ENCODE results near the gene ANXA2. TPM values are rescaled to one million over a fixed set of nuclear protein-coding genes. Genes with fewer than 3 reads are reported as not detected.
A peak's percentile ranks its signal among the peaks of the same experiment; 100 is the strongest.
"Not testable (repeated sequence)": the region's sequence is repeated elsewhere in the genome, so short reads cannot be mapped to it uniquely, and the experiment has no call there.

Gene ANXA2
- total RNA-seq, 4 donors from 2014 or later = 487 to 718 (median 620) TPM

- Histone ChIP-seq H3K27ac (no peak overlapping the region), H3K27me3 (no peaks in the 10 kb centered on the region), H3K36me3 (no peaks in the 10 kb centered on the region), H3K4me1 (peaks cover 0 to 12% (median 4%) of the 10 kb centered on the region in 4 donors), H3K9me3 (no peaks in the 10 kb centered on the region), H3K4me3 (no peak overlapping the region)
- no peak for TF ChIP-seq POLR2AphosphoS5 (IDR thresholded peaks at IDR 0.05)
- no peak for TF ChIP-seq CTCF (IDR thresholded peaks at IDR 0.05)
- no peak for TF ChIP-seq POLR2A (IDR thresholded peaks at IDR 0.05)
- TF ChIP-seq EP300 (IDR thresholded peaks at IDR 0.05; ENCODE audit: low read depth) = no peak
- 72 to 85% methylated on average over 4 to 9 of the region's 9 CpGs for WGBS, 2 donors (ENCODE audit: low coverage in 1 of 2)
- in situ Hi-C loops (cut with MboI; ENCODE audit: low pct_ligation_motif_present in 1 of 4, low pct_unique_long_range_greater_than_20kb in 1 of 4, low sequenced_read_pairs in 3 of 4) = no loop called here
- no peak for DNase-seq
- intact Hi-C loops (cut with DNase I; ENCODE audit: low total_unique reads) = no loop called here
These were observed 15.5 kb upstream of the ANXA2 start for GRCh38 chr15:60413231-60413824.

GRCh38 chr15:60412807-60413206 lies 15.0 kb upstream of the ANXA2 start:
- DNase-seq; H3K27me3 ChIP-seq; H3K27ac ChIP-seq; H3K36me3 ChIP-seq; H3K9me3 ChIP-seq; in situ Hi-C loops (cut with MboI; ENCODE audit: low pct_ligation_motif_present in 1 of 4, low pct_unique_long_range_greater_than_20kb in 1 of 4, low sequenced_read_pairs in 3 of 4); intact Hi-C loops (cut with DNase I; ENCODE audit: low total_unique reads); H3K4me3 ChIP-seq: not testable (repeated sequence)
- peaks cover 0 to 17% (median 9%) of the 10 kb centered on the region in 4 donors for H3K4me1 ChIP-seq
- WGBS, 2 donors (ENCODE audit: low coverage in 1 of 2) = 98 to 100% methylated on average over 2 to 21 of the region's 21 CpGs

GRCh38 chr15:60411774-60412425 lies 14.1 kb upstream of the ANXA2 start:
- no peaks in the 10 kb centered on the region for H3K9me3 ChIP-seq
- no peak overlapping the region for H3K4me3 ChIP-seq
- no peak overlapping the region for H3K27ac ChIP-seq
- intact Hi-C loops (cut with DNase I; ENCODE audit: low total_unique reads) (no loop called here), in situ Hi-C loops (cut with MboI; ENCODE audit: low pct_ligation_motif_present in 1 of 4, low pct_unique_long_range_greater_than_20kb in 1 of 4, low sequenced_read_pairs in 3 of 4) (no loop called here)
- 90% methylated on average over 4 to 9 of the region's 9 CpGs for WGBS, 2 donors (ENCODE audit: low coverage in 1 of 2)
- H3K4me1 ChIP-seq = peaks cover 0 to 22% (median 14%) of the 10 kb centered on the region in 4 donors
- H3K27me3 ChIP-seq = no peaks in the 10 kb centered on the region
- no peaks in the 10 kb centered on the region for H3K36me3 ChIP-seq
- no peak for DNase-seq
- no peak for TF ChIP-seq POLR2A (IDR thresholded peaks at IDR 0.05)
- TF ChIP-seq POLR2AphosphoS5 (IDR thresholded peaks at IDR 0.05) = no peak
- TF ChIP-seq EP300 (IDR thresholded peaks at IDR 0.05; ENCODE audit: low read depth) = no peak

GRCh38 chr15:60410350-60410749 lies 12.6 kb upstream of the ANXA2 start:
- H3K4me3 ChIP-seq; in situ Hi-C loops (cut with MboI; ENCODE audit: low pct_ligation_motif_present in 1 of 4, low pct_unique_long_range_greater_than_20kb in 1 of 4, low sequenced_read_pairs in 3 of 4); DNase-seq; intact Hi-C loops (cut with DNase I; ENCODE audit: low total_unique reads); H3K36me3 ChIP-seq; H3K27ac ChIP-seq; H3K27me3 ChIP-seq; H3K9me3 ChIP-seq: not testable (repeated sequence)
- WGBS, 2 donors (ENCODE audit: low coverage in 1 of 2) = 83 to 93% methylated on average over 8 to 9 of the region's 9 CpGs
- peaks cover 0 to 24% (median 14%) of the 10 kb centered on the region in 4 donors for H3K4me1 ChIP-seq

- H3K4me1 ChIP-seq = peaks cover 0 to 24% (median 12%) of the 10 kb centered on the region in 4 donors
These were observed 10.7 kb upstream of the ANXA2 start for GRCh38 chr15:60408463-60408981.

More at GRCh38 chr15:60408463-60408981, 10.7 kb upstream of the ANXA2 start:
- intact Hi-C loops (cut with DNase I; ENCODE audit: low total_unique reads) (no loop called here), in situ Hi-C loops (cut with MboI; ENCODE audit: low pct_ligation_motif_present in 1 of 4, low pct_unique_long_range_greater_than_20kb in 1 of 4, low sequenced_read_pairs in 3 of 4) (no loop called here)
- H3K27me3 ChIP-seq = no peaks in the 10 kb centered on the region
- H3K9me3 ChIP-seq = no peaks in the 10 kb centered on the region
- DNase-seq = no peak
- no peak for TF ChIP-seq CTCF (IDR thresholded peaks at IDR 0.05)
- TF ChIP-seq POLR2AphosphoS5 (IDR thresholded peaks at IDR 0.05) = peak in 1 of 3 donors; percentile 66
- no peak for TF ChIP-seq EP300 (IDR thresholded peaks at IDR 0.05; ENCODE audit: low read depth)
- no peaks in the 10 kb centered on the region for H3K36me3 ChIP-seq
- no peak overlapping the region for H3K4me3 ChIP-seq
- H3K27ac ChIP-seq = peak overlapping the region; percentile 46 to 65 (median 60)

Measured in transverse colon (tissue), 4 donors.